SK-MEL-5 (cell line): ENCODE measurements around the gene KCNK7. TPM values are rescaled to one million over a fixed set of nuclear protein-coding genes. Genes with fewer than 3 reads are reported as not detected.

Experiments
- DNase-seq: peaks from one replicate; pipeline ENCODE4 v3.0.0-alpha.2; 2016; ENCODE audit warnings: low read depth, low spot score
- in situ Hi-C: cut with HindIII; loops from 2 replicates; pipeline ENCODE4 v1.10.0; 2016; ENCODE audit warnings: low sequenced_read_pairs, high pct_unique_total_duplicates, low pct_unique_long_range_greater_than_20kb
- total RNA-seq: library from RNA; depleted of rRNA; stranded (reverse); fragments of >200 nt; shearing (Covaris generic); gene quantifications from 2 replicates; pipeline ENCODE4 v1.2.3, GENCODE V29; 2014

Gene KCNK7
- total RNA-seq, 1 experiment from 2014 or later: not detected

GRCh38 chr11:65580756-65581155, 14.8 kb downstream of the KCNK7 start:
- in situ Hi-C loops: no loop called here
- DNase-seq: no peak

GRCh38 chr11:65580031-65580692, 15.4 kb downstream of the KCNK7 start:
- DNase-seq: no peak
- in situ Hi-C loops: no loop called here

GRCh38 chr11:65579291-65579690, 16.3 kb downstream of the KCNK7 start:
- DNase-seq: no peak
- in situ Hi-C loops: no loop called here

- no peak for DNase-seq
- in situ Hi-C loops: no loop called here
Measured at GRCh38 chr11:65578667-65579066, 16.9 kb downstream of the KCNK7 start.

- in situ Hi-C loops: no loop called here
- no peak for DNase-seq
Measured at GRCh38 chr11:65578134-65578533, 17.5 kb downstream of the KCNK7 start.

- DNase-seq: no peak
- in situ Hi-C loops: no loop called here
Measured at GRCh38 chr11:65577756-65578109, 17.9 kb downstream of the KCNK7 start.

- no peak for DNase-seq
- in situ Hi-C loops: no loop called here
Measured at GRCh38 chr11:65576867-65577755, 18.5 kb downstream of the KCNK7 start.

- no peak for DNase-seq
- in situ Hi-C loops: no loop called here
Measured at GRCh38 chr11:65576232-65576866, 19.3 kb downstream of the KCNK7 start.

GRCh38 chr11:65575568-65576231, 19.9 kb downstream of the KCNK7 start, which contains the start of gene EHBP1L1:
TSS of gene EHBP1L1 (plus strand) at chr11:65576053. CDS start at chr11:65576303, 250 bp downstream.
- DNase-seq: peak; percentile 43
- in situ Hi-C loops: no loop called here

GRCh38 chr11:65574811-65575567, 20.6 kb downstream of the KCNK7 start:
- no peak for DNase-seq
- in situ Hi-C loops: no loop called here

- in situ Hi-C loops: no loop called here
- DNase-seq: peak; percentile 74
Measured at GRCh38 chr11:65574109-65574810, 21.3 kb downstream of the KCNK7 start.

GRCh38 chr11:65573391-65574079, 22.1 kb downstream of the KCNK7 start:
- in situ Hi-C loops: no loop called here
- DNase-seq: no peak

GRCh38 chr11:65572356-65573051, 23.1 kb downstream of the KCNK7 start, which contains the start of gene FAM89B:
TSS of gene FAM89B (plus strand) at chr11:65572538. CDS start at chr11:65572670, 132 bp downstream.
- DNase-seq: peak; percentile 76
- in situ Hi-C loops: no loop called here

- DNase-seq: peak; percentile 49
- in situ Hi-C loops: no loop called here
Measured at GRCh38 chr11:65571940-65572339, 23.7 kb downstream of the KCNK7 start.

GRCh38 chr11:65571420-65571819, 24.2 kb downstream of the KCNK7 start:
- DNase-seq: no peak
- in situ Hi-C loops: no loop called here
